ENCODE results near the gene GRAMD2B.
"Not testable (repeated sequence)": the region's sequence is repeated elsewhere in the genome, so short reads cannot be mapped to it uniquely, and the experiment has no call there.

The GRAMD2B gene

GRCh38 chr5:126469536-126470316 lies 46.5 kb downstream of the GRAMD2B start:
- H3K4me1 Mint-ChIP-seq: peaks cover 2% of the 10 kb centered on the region
- H3K9me3 Mint-ChIP-seq: no peaks in the 10 kb centered on the region
- H3K36me3 Mint-ChIP-seq (ENCODE audit: low read depth): peaks cover 5% of the 10 kb centered on the region
- H3K27me3 Mint-ChIP-seq: no peaks in the 10 kb centered on the region
- DNase-seq: no peak
- no peak overlapping the region for H3K27ac Mint-ChIP-seq
- H3K4me3 Mint-ChIP-seq: no peak overlapping the region
- ATAC-seq: no peak

DNA sequence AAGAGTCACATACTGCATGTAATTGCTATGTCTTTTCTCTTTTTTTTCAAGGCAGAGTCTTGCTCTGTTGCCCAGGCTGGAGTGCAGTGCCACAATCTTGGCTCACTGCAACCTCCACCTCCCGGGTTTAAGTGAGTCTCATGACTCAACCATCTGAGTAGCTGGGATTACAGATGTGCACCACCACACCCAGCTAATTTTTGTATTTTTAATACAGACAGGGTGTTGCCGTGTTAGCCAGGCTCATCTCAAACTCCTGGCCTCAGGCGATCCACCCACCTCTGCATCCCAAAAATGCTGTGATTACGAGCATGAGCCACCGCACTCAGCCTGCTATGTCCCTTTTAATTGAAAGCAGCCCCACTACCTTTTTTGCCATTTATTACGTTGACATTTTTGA lies 47.3 kb downstream of the GRAMD2B start:
- not testable (repeated sequence) for H3K36me3 Mint-ChIP-seq (ENCODE audit: low read depth); H3K4me1 Mint-ChIP-seq; H3K4me3 Mint-ChIP-seq; ATAC-seq; H3K27me3 Mint-ChIP-seq; H3K9me3 Mint-ChIP-seq; DNase-seq; H3K27ac Mint-ChIP-seq

DNA sequence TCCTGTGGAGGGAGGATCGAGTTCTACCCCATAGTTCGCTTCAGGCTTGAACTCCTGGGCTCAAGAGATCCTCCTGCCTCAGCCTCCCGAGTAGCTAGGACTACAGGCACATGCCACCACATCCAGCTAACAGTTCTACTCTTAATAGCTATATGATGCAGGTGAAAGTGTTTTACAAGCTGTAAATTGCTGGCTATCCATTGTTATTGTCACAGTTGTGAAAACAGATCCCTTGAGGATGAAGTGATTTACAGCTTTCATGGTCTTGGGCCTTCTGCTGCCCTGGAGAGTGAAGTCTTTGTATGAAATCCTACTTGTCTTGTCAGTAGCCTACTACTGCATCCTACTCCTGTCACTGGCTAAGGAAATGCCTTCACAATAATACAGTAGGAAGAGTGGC lies 48.0 kb downstream of the GRAMD2B start:
- DNase-seq (no peak), ATAC-seq (no peak)
- H3K27ac Mint-ChIP-seq: no peak overlapping the region
- no peaks in the 10 kb centered on the region for H3K27me3 Mint-ChIP-seq
- peaks cover 2% of the 10 kb centered on the region for H3K4me1 Mint-ChIP-seq
- H3K9me3 Mint-ChIP-seq: no peaks in the 10 kb centered on the region
- no peak overlapping the region for H3K4me3 Mint-ChIP-seq
- peaks cover 10% of the 10 kb centered on the region for H3K36me3 Mint-ChIP-seq (ENCODE audit: low read depth)

DNA sequence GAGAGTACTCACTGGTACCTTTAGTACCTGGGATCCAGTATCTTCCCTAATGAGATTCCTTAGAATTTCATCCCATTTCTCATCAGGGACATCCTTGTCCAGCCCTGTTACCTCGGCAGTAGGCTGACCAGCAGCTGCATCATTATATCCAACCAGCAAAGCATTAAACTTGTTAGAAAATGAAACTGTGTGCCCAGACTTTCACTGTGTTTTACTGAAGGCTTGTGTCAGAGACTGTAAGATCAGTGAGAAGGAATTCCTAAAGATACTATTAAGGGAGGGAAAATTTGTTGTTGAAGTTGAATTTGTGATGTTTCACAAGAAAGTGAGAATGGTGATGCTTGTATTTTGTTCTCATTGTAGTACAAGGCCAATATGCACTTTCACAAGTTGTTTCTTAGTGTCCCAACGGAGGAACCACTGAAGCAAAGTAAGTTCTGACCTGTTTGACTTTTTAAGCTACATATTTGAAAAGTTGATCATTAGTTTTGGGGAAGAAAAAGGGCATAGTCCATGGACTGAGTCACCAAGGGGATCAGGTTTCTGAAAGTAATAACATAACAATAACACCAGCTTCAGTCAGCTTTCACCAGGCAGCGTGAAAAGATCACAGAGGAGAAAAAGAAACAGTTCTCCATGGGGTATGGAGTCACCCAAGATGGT lies 48.8 kb downstream of the GRAMD2B start:
- H3K27ac Mint-ChIP-seq: no peak overlapping the region
- H3K36me3 Mint-ChIP-seq (ENCODE audit: low read depth): peaks cover 11% of the 10 kb centered on the region
- no peaks in the 10 kb centered on the region for H3K27me3 Mint-ChIP-seq
- peaks cover 2% of the 10 kb centered on the region for H3K4me1 Mint-ChIP-seq
- ATAC-seq (no peak), DNase-seq (no peak)
- no peak overlapping the region for H3K4me3 Mint-ChIP-seq
- H3K9me3 Mint-ChIP-seq: no peaks in the 10 kb centered on the region

GRCh38 chr5:126472538-126472889 lies 49.3 kb downstream of the GRAMD2B start:
- Mint-ChIP-seq H3K4me1 (peaks cover 2% of the 10 kb centered on the region), H3K27ac (no peak overlapping the region), H3K27me3 (no peaks in the 10 kb centered on the region), H3K4me3 (no peak overlapping the region), H3K9me3 (no peaks in the 10 kb centered on the region), H3K36me3 (ENCODE audit: low read depth) (peaks cover 11% of the 10 kb centered on the region)
- ATAC-seq: peak; percentile 40
- no peak for DNase-seq

DNA sequence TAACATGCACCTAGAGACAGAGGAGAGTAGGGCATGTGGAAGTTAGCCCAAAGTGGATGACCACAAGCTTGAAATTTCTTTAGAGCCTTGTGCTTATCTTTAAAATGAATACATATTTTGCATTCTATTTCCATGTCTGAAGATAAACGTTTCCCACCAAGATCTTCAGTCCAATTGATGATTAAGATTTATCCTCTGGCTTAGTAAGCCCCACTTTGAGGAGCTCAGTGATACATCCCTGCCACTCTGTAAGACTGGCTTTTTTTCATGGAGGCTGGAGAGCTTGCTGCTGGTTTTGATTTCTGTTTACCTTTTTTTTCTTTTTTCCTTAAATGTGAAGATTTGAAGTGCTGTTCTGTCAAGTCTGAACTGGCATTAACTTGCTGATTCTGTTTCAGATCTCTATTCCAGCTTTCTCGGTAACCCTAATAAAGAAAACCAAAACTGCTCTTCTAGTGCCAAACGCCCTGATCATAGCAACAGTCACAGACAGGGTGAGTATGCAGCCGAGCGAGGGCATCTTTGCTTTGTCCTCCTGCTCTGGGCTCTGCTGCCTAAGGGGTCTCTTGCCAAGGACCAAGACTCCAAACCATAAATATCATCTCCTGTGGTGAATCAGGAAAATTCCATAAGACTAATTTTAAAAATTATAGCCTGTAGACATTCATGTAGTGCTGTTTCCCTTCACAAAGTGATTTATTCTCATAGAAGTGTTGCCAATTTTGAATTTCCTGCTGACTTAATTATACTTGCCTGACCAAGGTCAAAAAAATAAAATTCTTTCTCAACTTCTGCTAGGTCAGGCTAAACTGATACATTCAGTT lies 54.3 kb downstream of the GRAMD2B start:
- H3K9me3 Mint-ChIP-seq: no peaks in the 10 kb centered on the region

DNA sequence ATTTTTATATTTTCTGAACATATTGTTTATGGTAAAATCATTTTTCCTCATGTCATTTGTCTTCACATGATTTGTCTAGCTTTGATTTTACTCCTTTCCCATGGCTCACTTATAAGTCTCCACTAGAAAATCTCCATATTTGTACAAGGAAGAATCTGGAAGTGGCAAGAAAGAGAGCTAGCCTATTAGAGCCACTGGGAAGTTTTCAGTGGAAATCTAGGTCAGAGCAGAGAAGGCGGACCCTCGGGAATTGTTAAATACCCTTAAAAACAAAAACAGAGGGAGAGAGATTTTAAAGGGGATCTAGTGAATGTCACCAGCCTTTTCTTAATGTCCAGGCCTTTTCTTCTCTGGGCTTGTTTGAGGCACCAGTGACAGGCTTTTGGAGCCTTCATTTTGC lies 56.6 kb downstream of the GRAMD2B start:
- Mint-ChIP-seq H3K4me1 (no peaks in the 10 kb centered on the region), H3K27me3 (no peaks in the 10 kb centered on the region), H3K27ac (no peak overlapping the region), H3K4me3 (no peak overlapping the region), H3K9me3 (no peaks in the 10 kb centered on the region), H3K36me3 (ENCODE audit: low read depth) (peaks cover 23% of the 10 kb centered on the region)
- ATAC-seq (no peak), DNase-seq (no peak)

More for the DNA sequence above, 54.3 kb downstream of the GRAMD2B start:
- DNase-seq (no peak), ATAC-seq (no peak)
- peaks cover 12% of the 10 kb centered on the region for H3K36me3 Mint-ChIP-seq (ENCODE audit: low read depth)
- H3K4me3 Mint-ChIP-seq: no peak overlapping the region
- no peaks in the 10 kb centered on the region for H3K27me3 Mint-ChIP-seq
- no peak overlapping the region for H3K27ac Mint-ChIP-seq
- no peaks in the 10 kb centered on the region for H3K4me1 Mint-ChIP-seq

- no peak overlapping the region for H3K4me3 Mint-ChIP-seq
- ATAC-seq (no peak), DNase-seq (no peak)
- H3K27me3 Mint-ChIP-seq: no peaks in the 10 kb centered on the region
- no peak overlapping the region for H3K27ac Mint-ChIP-seq
- peaks cover 22% of the 10 kb centered on the region for H3K36me3 Mint-ChIP-seq (ENCODE audit: low read depth)
- no peaks in the 10 kb centered on the region for H3K9me3 Mint-ChIP-seq
- no peaks in the 10 kb centered on the region for H3K4me1 Mint-ChIP-seq
Observed at GRCh38 chr5:126480824-126481223, 57.6 kb downstream of the GRAMD2B start.

- H3K27ac Mint-ChIP-seq: no peak overlapping the region
- DNase-seq (no peak), ATAC-seq (no peak)
- no peaks in the 10 kb centered on the region for H3K9me3 Mint-ChIP-seq
- no peaks in the 10 kb centered on the region for H3K4me1 Mint-ChIP-seq
- no peak overlapping the region for H3K4me3 Mint-ChIP-seq
- no peaks in the 10 kb centered on the region for H3K27me3 Mint-ChIP-seq
- H3K36me3 Mint-ChIP-seq (ENCODE audit: low read depth): peaks cover 23% of the 10 kb centered on the region
Observed at GRCh38 chr5:126481243-126481642, 58.0 kb downstream of the GRAMD2B start.

GRCh38 chr5:126482591-126482990 lies 59.4 kb downstream of the GRAMD2B start:
- no peaks in the 10 kb centered on the region for H3K9me3 Mint-ChIP-seq
- H3K27ac Mint-ChIP-seq: no peak overlapping the region
- ATAC-seq (no peak), DNase-seq (no peak)
- H3K36me3 Mint-ChIP-seq (ENCODE audit: low read depth): peaks cover 30% of the 10 kb centered on the region
- H3K4me3 Mint-ChIP-seq: no peak overlapping the region
- H3K4me1 Mint-ChIP-seq: no peaks in the 10 kb centered on the region
- H3K27me3 Mint-ChIP-seq: no peaks in the 10 kb centered on the region

DNA sequence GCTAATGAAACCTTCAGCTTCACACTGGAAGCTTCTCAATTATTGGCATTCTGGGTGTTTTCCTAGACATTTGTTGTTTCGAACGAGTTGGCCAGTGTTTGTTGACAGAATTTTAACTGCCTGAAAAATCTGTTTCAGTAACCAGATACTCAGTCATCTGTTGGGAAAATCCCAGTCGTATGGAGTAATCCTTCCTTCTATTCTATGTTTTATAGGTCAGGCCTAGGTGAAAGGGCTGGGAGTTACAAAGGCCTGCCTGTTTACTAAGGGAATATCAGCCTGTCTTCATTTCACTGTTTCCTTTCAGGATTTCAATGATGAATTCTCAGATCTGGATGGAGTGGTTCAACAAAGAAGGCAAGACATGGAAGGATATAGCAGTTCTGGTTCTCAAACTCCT lies 59.9 kb downstream of the GRAMD2B start:
- Mint-ChIP-seq H3K4me3 (no peak overlapping the region), H3K27me3 (no peaks in the 10 kb centered on the region), H3K4me1 (no peaks in the 10 kb centered on the region), H3K36me3 (ENCODE audit: low read depth) (peaks cover 30% of the 10 kb centered on the region), H3K27ac (no peak overlapping the region), H3K9me3 (no peaks in the 10 kb centered on the region)
- no peak for ATAC-seq
- DNase-seq: no peak

DNA sequence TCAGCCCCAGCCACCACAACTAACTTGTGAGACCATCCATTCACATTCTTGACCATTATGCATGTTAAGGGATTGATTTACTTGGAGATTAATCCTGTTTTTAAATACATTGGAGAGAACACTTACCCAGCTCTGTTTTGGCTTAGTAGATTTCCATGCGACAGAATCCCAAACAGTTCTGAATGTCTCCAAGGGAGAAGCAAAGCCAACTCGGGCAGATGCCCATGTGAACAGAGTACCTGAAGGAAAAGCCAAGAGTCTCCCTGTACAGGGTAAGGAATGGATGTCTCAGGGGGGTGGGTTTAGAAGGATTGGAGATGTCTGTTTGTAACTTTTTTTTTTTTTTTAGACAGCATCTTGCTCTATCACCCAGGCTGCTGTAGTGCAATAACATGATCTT lies 61.0 kb downstream of the GRAMD2B start:
- no peak for DNase-seq
- H3K27ac Mint-ChIP-seq: no peak overlapping the region
- ATAC-seq: no peak
- H3K36me3 Mint-ChIP-seq (ENCODE audit: low read depth): peaks cover 31% of the 10 kb centered on the region
- H3K4me1 Mint-ChIP-seq: no peaks in the 10 kb centered on the region
- no peaks in the 10 kb centered on the region for H3K9me3 Mint-ChIP-seq
- no peak overlapping the region for H3K4me3 Mint-ChIP-seq
- no peaks in the 10 kb centered on the region for H3K27me3 Mint-ChIP-seq

GRCh38 chr5:126486332-126486731 lies 63.1 kb downstream of the GRAMD2B start:
- DNase-seq (no peak), ATAC-seq (no peak)
- no peak overlapping the region for H3K4me3 Mint-ChIP-seq
- H3K4me1 Mint-ChIP-seq: no peaks in the 10 kb centered on the region
- peaks cover 31% of the 10 kb centered on the region for H3K36me3 Mint-ChIP-seq (ENCODE audit: low read depth)
- no peak overlapping the region for H3K27ac Mint-ChIP-seq
- no peaks in the 10 kb centered on the region for H3K27me3 Mint-ChIP-seq
- no peaks in the 10 kb centered on the region for H3K9me3 Mint-ChIP-seq

DNA sequence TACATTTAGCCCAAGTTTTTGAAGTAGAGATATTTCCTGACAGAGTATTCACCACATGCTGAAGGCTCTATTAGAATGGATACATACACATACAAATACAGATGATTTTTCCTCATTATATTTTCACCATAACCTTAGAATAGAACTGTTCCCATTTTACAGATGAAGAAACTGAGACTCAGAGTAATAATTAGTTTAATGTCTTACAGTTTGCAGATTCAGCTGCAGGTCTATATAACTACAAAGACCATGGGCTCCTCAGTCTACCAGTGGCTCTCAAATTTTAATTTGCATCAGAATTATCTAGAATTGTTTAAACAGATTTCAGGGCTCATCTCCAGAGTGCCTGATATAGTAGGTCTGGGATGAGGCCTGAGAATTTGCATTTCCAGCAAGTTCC lies 64.4 kb downstream of the GRAMD2B start:
- DNase-seq (no peak), ATAC-seq (no peak)
- peaks cover 33% of the 10 kb centered on the region for H3K36me3 Mint-ChIP-seq (ENCODE audit: low read depth)
- H3K27ac Mint-ChIP-seq: no peak overlapping the region
- no peak overlapping the region for H3K4me3 Mint-ChIP-seq
- no peaks in the 10 kb centered on the region for H3K27me3 Mint-ChIP-seq
- H3K9me3 Mint-ChIP-seq: no peaks in the 10 kb centered on the region
- H3K4me1 Mint-ChIP-seq: no peaks in the 10 kb centered on the region

Data from activated naive CD8-positive, alpha-beta T cell treated with anti-CD3 and anti-CD28 coated beads, Interleukin-2, amount 50 U/mL, for 24 hours (primary cell).